K562 (cell line): ENCODE measurements around the gene ZSCAN12. TPM values are rescaled to one million over a fixed set of nuclear protein-coding genes. Genes with fewer than 3 reads are reported as not detected.

Source experiments
- ATAC-seq: fragments of 200-7000 bp; cut with Tn5 transposase; 3 replicates; pipeline ENCODE4 v1.9.1; 2020; ENCODE audit warnings: moderate library complexity
- BruUV-seq: library from RNA; stranded (reverse); fragments of 400-500 nt; replicated peaks from 2 replicates; lab custom pipeline; 2021; lab: Mats Ljungman, UMichigan
- CTCF ChIA-PET: fragments of 300-600 bp; formaldehyde crosslinking; extraction: SDS; loops from one replicate; lab custom pipeline; 2021; ENCODE audit warnings: low intra/inter-chr PET ratio; lab: Yijun Ruan, JAX
- POLR2A ChIA-PET: fragments of 300-600, 350-650 bp; sonication (Branson Sonifier 250); formaldehyde crosslinking; extraction: SDS; loops from one replicate; lab custom pipeline; 2021; ENCODE audit warnings: antibody characterized with exemption, inconsistent platforms; lab: Yijun Ruan, JAX
- DNase-seq, 4 experiments: peaks; one replicate each; pipeline versions ENCODE4 v3.0.0 to v3.0.0-alpha.2; 2011 to 2018; ENCODE audit warnings: low spot score in 3 of 4, mixed read lengths in 3 of 4; ENCODE audit errors: extremely low read depth in 1 of 4
- FAIRE-seq: peaks from 2 replicates; lab custom pipeline; 2011; peaks lifted over from hg19 to GRCh38; lab: Jason Lieb, UNC
- H2AFZ ChIP-seq: 2 replicates; pipeline ENCODE4 v1.6.0; 2011; ENCODE audit warnings: low read depth, low read length, control low read depth, inconsistent platforms
- H3K27ac ChIP-seq: fragments of 200-600 bp; 3 replicates; pipeline ENCODE4 v1.8.0; 2011; ENCODE audit warnings: low read depth, mild to moderate bottlenecking, control low read depth, inconsistent platforms, low read length, moderate library complexity, mixed read lengths; ENCODE audit errors: extremely low read depth
- H3K27me3 ChIP-seq, 2 experiments: fragments of 300-600 bp in 1 of 2; 2 replicates in 1 of 2; 3 replicates in 1 of 2; pipeline versions ENCODE4 v1.6.0 to v1.8.0; 2011; ENCODE audit warnings: inconsistent platforms in 2 of 2, low read length in 2 of 2, mild to moderate bottlenecking in 1 of 2, mixed read lengths in 1 of 2, moderate library complexity in 1 of 2; ENCODE audit not compliant: control insufficient read depth in 2 of 2, insufficient read depth in 2 of 2
- H3K36me3 ChIP-seq: fragments of 300-600 bp; 3 replicates; pipeline ENCODE4 v1.8.0; 2011; ENCODE audit warnings: mild to moderate bottlenecking, low read length, inconsistent platforms; ENCODE audit not compliant: control insufficient read depth, insufficient read depth
- H3K4me1 ChIP-seq, 2 experiments: fragments of 200-600 bp in 1 of 2; replicated peaks in 1 of 2; 2 replicates in 1 of 2; 3 replicates in 1 of 2; pipeline versions ENCODE4 v1.5.1 to v1.8.0; 2011; ENCODE audit warnings: inconsistent platforms in 2 of 2, low read length in 2 of 2, mild to moderate bottlenecking in 1 of 2, mixed read lengths in 1 of 2, moderate library complexity in 1 of 2; ENCODE audit not compliant: control insufficient read depth in 2 of 2, insufficient read depth in 2 of 2
- H3K4me2 ChIP-seq: 2 replicates; pipeline ENCODE4 v1.6.1; 2011; ENCODE audit warnings: low read length, control low read depth, inconsistent platforms, mixed read lengths; ENCODE audit not compliant: insufficient read depth
- H3K4me3 ChIP-seq: fragments of 200-600 bp; sonication (generic), shearing (Covaris generic); 2 replicates; pipeline ENCODE4 v1.5.1; 2016; ENCODE audit warnings: control low read depth, inconsistent platforms
- H3K79me2 ChIP-seq: fragments of 200-600 bp; 3 replicates; pipeline ENCODE4 v1.8.0; 2011; ENCODE audit warnings: low read length, inconsistent platforms; ENCODE audit not compliant: control insufficient read depth, insufficient read depth
- H3K9ac ChIP-seq, 2 experiments: 2 replicates each; pipeline versions ENCODE4 v1.6.0 to v1.6.1; 2011; ENCODE audit warnings: low read depth in 2 of 2, low read length in 2 of 2, control low read depth in 1 of 2, inconsistent platforms in 1 of 2, mild to moderate bottlenecking in 1 of 2, mixed read lengths in 1 of 2; ENCODE audit not compliant: insufficient read depth in 1 of 2
- H3K9me1 ChIP-seq: one replicate; pipeline ENCODE4 v1.6.0; 2011; ENCODE audit warnings: inconsistent platforms, mild to moderate bottlenecking, low read length, moderate library complexity; ENCODE audit not compliant: control insufficient read depth, insufficient read depth
- H3K9me3 ChIP-seq: replicated peaks from 2 replicates; pipeline ENCODE4 v1.5.1; 2011; ENCODE audit warnings: low read depth, low read length, inconsistent platforms; ENCODE audit not compliant: control insufficient read depth, insufficient read depth
- H4K20me1 ChIP-seq: replicated peaks from 2 replicates; pipeline ENCODE4 v1.6.1; 2011; ENCODE audit warnings: low read length, inconsistent platforms, mixed read lengths; ENCODE audit not compliant: control insufficient read depth, insufficient read depth
- BRD9 ChIP-seq: fragments of 450-650 bp; IDR thresholded peaks from 2 replicates; pipeline ENCODE4 v1.6.1; 2018; ENCODE audit warnings: low read depth; ENCODE audit not compliant: partially characterized antibody
- E2F4 ChIP-seq: sonication (generic); formaldehyde crosslinking; IDR thresholded peaks from 2 replicates; pipeline ENCODE4 v1.8.0; 2022; ENCODE audit warnings: mild to moderate bottlenecking, low read depth, missing genetic modification reagents
- FOXP4 ChIP-seq: sonication (generic); formaldehyde crosslinking; IDR thresholded peaks from 2 replicates; pipeline ENCODE4 v1.8.0; 2022; ENCODE audit warnings: mild to moderate bottlenecking, missing genetic modification reagents, borderline replicate concordance
- HLTF ChIP-seq: fragments of 450-650 bp; IDR thresholded peaks from 2 replicates; pipeline ENCODE4 v1.6.1; 2016
- HNRNPH1 ChIP-seq: fragments of 200-400 bp; formaldehyde crosslinking; optimal IDR thresholded peaks from 2 replicates; pipeline ENCODE3; 2017; ENCODE audit warnings: low read depth, mild to moderate bottlenecking, low read length, moderate library complexity
- KDM5B ChIP-seq: fragments of 200-600 bp; sonication (generic); IDR thresholded peaks from 2 replicates; pipeline ENCODE4 v1.6.1; 2012; ENCODE audit warnings: low read depth, mild to moderate bottlenecking, moderate library complexity, low read length, control low read depth, inconsistent platforms; ENCODE audit not compliant: insufficient replicate concordance
- LEF1 ChIP-seq: fragments of 450-650 bp; IDR thresholded peaks from 2 replicates; pipeline ENCODE4 v1.6.1; 2016; ENCODE audit warnings: mild to moderate bottlenecking
- MIER1 ChIP-seq: fragments of 450-650 bp; IDR thresholded peaks from 2 replicates; pipeline ENCODE4 v1.6.1; 2016; ENCODE audit warnings: antibody characterized with exemption, mild to moderate bottlenecking, low read depth
- POLR2H ChIP-seq: IDR thresholded peaks from 2 replicates; pipeline ENCODE4 v1.6.1; 2016; ENCODE audit warnings: missing genetic modification characterization, low read depth, mild to moderate bottlenecking, control low read depth, missing compliant biosample characterization, moderate library complexity
- PURB ChIP-seq: sonication (generic); formaldehyde crosslinking; IDR thresholded peaks from 2 replicates; pipeline ENCODE4 v1.9.0; 2021; ENCODE audit warnings: low read depth, mild to moderate bottlenecking, missing genetic modification reagents
- TAF7 ChIP-seq: fragments of 450-650 bp; IDR thresholded peaks from 2 replicates; pipeline ENCODE4 v1.6.1; 2016; ENCODE audit warnings: missing genetic modification characterization, missing compliant biosample characterization
- TRIM24 ChIP-seq, 2 experiments: fragments of 450-650 bp; IDR thresholded peaks; 2 replicates each; pipeline ENCODE4 v1.6.1; 2016
- ZNF324 ChIP-seq: fragments of 250-450 bp; sonication (Bioruptor Pico); IDR thresholded peaks from 2 replicates; pipeline ENCODE4 v1.4.0; 2020; ENCODE audit warnings: mild to moderate bottlenecking
- in situ Hi-C: fragments of 300-500 bp; cut with MboI; formaldehyde crosslinking; loops from 4 replicates; pipeline ENCODE4 v1.15.0; 2018; ENCODE audit warnings: inconsistent platforms, mixed read lengths
- intact Hi-C: fragments of 100-400 bp; cut with micrococcal nuclease; formaldehyde crosslinking; loops from 2 replicates; pipeline ENCODE4 v1.14.2; 2022
- polyA plus RNA-seq, 8 experiments: library from polyadenylated mRNA; depleted of rRNA in 4 of 8; stranded (reverse) in 5 of 8; unstranded in 3 of 8; fragments of >200 nt; fragmentation: Nextera tagmentation in 2 of 8; fragmentation: Illumina TruSeq in 1 of 8; extraction: Ambion mirVana in 2 of 8; extraction: Trizol in 1 of 8; gene quantifications; 2 replicates each; pipeline versions ENCODE4 v1.2.1 to v1.2.3, GENCODE V29; 2011 to 2014; ENCODE audit warnings: inconsistent platforms in 1 of 8, missing spikeins in 1 of 8
- total RNA-seq, 7 experiments: library from RNA; depleted of rRNA in 6 of 7; stranded (reverse); fragments of >200 nt in 6 of 7; fragmentation: Illumina TruSeq in 2 of 7; extraction: Trizol in 2 of 7; gene quantifications; 2 replicates each; pipeline versions ENCODE4 v1.2.1 to v1.2.3, GENCODE V29; 2011 to 2021; ENCODE audit warnings: low replicate concordance in 1 of 7
- TF ChIP-seq, protein P1 (sequence below): sonication (generic); formaldehyde crosslinking; IDR thresholded peaks from 2 replicates; pipeline ENCODE4 v1.8.1; 2023; ENCODE audit warnings: mild to moderate bottlenecking, missing genetic modification reagents

Gene ZSCAN12
- total and polyA plus RNA-seq, 9 of the 15 experiments (the other 6 are each of a cell fraction or from before 2014, with no cell fraction given): 2.5 to 19.6 (median 12.5) TPM

GRCh38 chr6:28380381-28380780, 19.2 kb downstream of the ZSCAN12 start (continued):
- TF ChIP-seq HNRNPH1: no peak

- BruUV-seq: no TSS peak
- FAIRE-seq (no peak), DNase-seq (no peak), ATAC-seq (no peak)
- POLR2A ChIA-PET: interaction anchor here (1.1 to 1.5 kb wide), 2 partner anchors 11 to 15 kb away, joined by 4 read pairs; no protein-coding TSS in a partner anchor
- H3K36me3 ChIP-seq: peaks cover 76% of the 10 kb centered on the region
- intact Hi-C loops (no loop called here), in situ Hi-C loops (no loop called here)
- H3K27ac ChIP-seq: no peak overlapping the region
- no peak overlapping the region for H3K9ac ChIP-seq
- H3K4me1 ChIP-seq: peaks cover 4% of the 10 kb centered on the region in 2 experiments; a peak in 3 of 5 replicates
- no peak for TF ChIP-seq BRD9
- TF ChIP-seq, protein P1, sequence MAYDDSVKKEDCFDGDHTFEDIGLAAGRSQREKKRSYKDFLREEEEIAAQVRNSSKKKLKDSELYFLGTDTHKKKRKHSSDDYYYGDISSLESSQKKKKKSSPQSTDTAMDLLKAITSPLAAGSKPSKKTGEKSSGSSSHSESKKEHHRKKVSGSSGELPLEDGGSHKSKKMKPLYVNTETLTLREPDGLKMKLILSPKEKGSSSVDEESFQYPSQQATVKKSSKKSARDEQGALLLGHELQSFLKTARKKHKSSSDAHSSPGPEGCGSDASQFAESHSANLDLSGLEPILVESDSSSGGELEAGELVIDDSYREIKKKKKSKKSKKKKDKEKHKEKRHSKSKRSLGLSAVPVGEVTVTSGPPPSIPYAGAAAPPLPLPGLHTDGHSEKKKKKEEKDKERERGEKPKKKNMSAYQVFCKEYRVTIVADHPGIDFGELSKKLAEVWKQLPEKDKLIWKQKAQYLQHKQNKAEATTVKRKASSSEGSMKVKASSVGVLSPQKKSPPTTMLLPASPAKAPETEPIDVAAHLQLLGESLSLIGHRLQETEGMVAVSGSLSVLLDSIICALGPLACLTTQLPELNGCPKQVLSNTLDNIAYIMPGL (CRISPR knock-in tag): no peak
- no peak for TF ChIP-seq PURB (CRISPR knock-in tag)
- no peak for TF ChIP-seq MIER1
- TF ChIP-seq POLR2H (tag): 0 out of 2 replicates have a peak, but pooled peaks have one; percentile 10
- TF ChIP-seq HLTF: no peak
- TF ChIP-seq ZNF324 (CRISPR knock-in tag): peak; percentile 97
- no peak for TF ChIP-seq FOXP4 (CRISPR knock-in tag)
- TF ChIP-seq TAF7 (tag): no peak
- 0 out of 4 replicates have a peak, but pooled peaks of 1 of the 2 experiments have one; percentile 14 for TF ChIP-seq TRIM24 (IDR thresholded peaks at IDR 0.05)
- no peak for TF ChIP-seq LEF1
- TF ChIP-seq E2F4 (CRISPR knock-in tag): no peak
- no peak for TF ChIP-seq KDM5B
- H3K79me2 ChIP-seq: peaks cover 47% of the 10 kb centered on the region
- no peak overlapping the region for H3K4me3 ChIP-seq
- CTCF ChIA-PET: no interaction called here
- no peaks in the 10 kb centered on the region for H3K9me1 ChIP-seq
- H3K4me2 ChIP-seq: no peak overlapping the region
- no peak overlapping the region for H2AFZ ChIP-seq
- no peaks in the 10 kb centered on the region for H4K20me1 ChIP-seq
- no peaks in the 10 kb centered on the region for H3K27me3 ChIP-seq
- peaks cover 18% of the 10 kb centered on the region for H3K9me3 ChIP-seq
Measured at GRCh38 chr6:28378644-28379043, 20.9 kb downstream of the ZSCAN12 start.
